Measurements from ENCODE around the gene AGR2. TPM values are rescaled to one million over a fixed set of nuclear protein-coding genes. Genes with fewer than 3 reads are reported as not detected.

AGR2 gene
- total and polyA plus RNA-seq, 2 of the 4 experiments (the other 2 are of a cell fraction): not detected

- no peak overlapping the region for H2AFZ ChIP-seq (replicated peaks; ENCODE audit: low read length, poor library complexity)
- no peaks in the 10 kb centered on the region for H3K9me1 ChIP-seq (ENCODE audit: insufficient read depth, low read length)
- H2BK20ac ChIP-seq (ENCODE audit: low read depth, low read length): no peak overlapping the region
- no peak overlapping the region for H2BK15ac ChIP-seq (ENCODE audit: low read depth, low read length)
- no peak overlapping the region for H4K91ac ChIP-seq (ENCODE audit: insufficient read depth, low read depth, low read length)
- H2AK9ac ChIP-seq (replicated peaks; ENCODE audit: low read depth, low read length, poor library complexity): no peak overlapping the region
- H3K27me3 ChIP-seq (ENCODE audit: control insufficient read depth, insufficient read depth, low read length): no peaks in the 10 kb centered on the region
- no peak overlapping the region for H3K4ac ChIP-seq (ENCODE audit: low read depth, low read length)
- ChIA-PET CTCF (interaction anchor here (1.5 kb wide), 1 partner anchor 10 kb away, joined by 3 read pairs; no protein-coding TSS in a partner anchor), POLR2A (ENCODE audit: unreplicated experiment) (interaction anchor here (0.5 kb wide), 1 partner anchor 506 kb away, joined by 4 read pairs; no protein-coding TSS in a partner anchor)
- no peak overlapping the region for H3K18ac ChIP-seq (ENCODE audit: low read depth, low read length)
- H3K23ac ChIP-seq (ENCODE audit: low read depth, low read length): no peak overlapping the region
- no TSS peak for BruUV-seq (replicated peaks)
- H2AK5ac ChIP-seq (ENCODE audit: low read depth, low read length): no peak overlapping the region
- H3K36me3 ChIP-seq (ENCODE audit: control insufficient read depth, insufficient read depth, low read length): no peaks in the 10 kb centered on the region
- no peak overlapping the region for H3K4me2 ChIP-seq (ENCODE audit: low read depth, low read length)
- in situ Hi-C loops (cut with MboI; ENCODE audit: low sequenced_read_pairs): no loop called here
- intact Hi-C loops (cut with micrococcal nuclease): no loop called here
- TF ChIP-seq SMC3 (IDR thresholded peaks at IDR 0.05; ENCODE audit: low read depth, low read length): no peak
- no peaks in the 10 kb centered on the region for H3K9me3 ChIP-seq (ENCODE audit: control insufficient read depth, insufficient read depth, low read length)
- no peak overlapping the region for H3K27ac ChIP-seq (ENCODE audit: insufficient read depth, low read length)
- H3K9ac ChIP-seq (ENCODE audit: low read depth, low read length): no peak overlapping the region
- no peak overlapping the region for H2BK120ac ChIP-seq (ENCODE audit: low read depth, low read length)
- H3K4me3 ChIP-seq (ENCODE audit: insufficient read depth, low read depth, low read length): no peak overlapping the region
- no peak overlapping the region for H4K8ac ChIP-seq (ENCODE audit: low read depth in 2 of 2, low read length in 2 of 2)
- H2BK5ac ChIP-seq (ENCODE audit: low read depth, low read length, poor library complexity, severe bottlenecking): no peak overlapping the region
- WGBS, 2 experiments (ENCODE audit: extremely low coverage in 2 of 2, insufficient read length in 1 of 2): no CpG with 5 or more reads among the region's 1 CpG
- H3K79me1 ChIP-seq (ENCODE audit: low read depth in 1 of 2, low read length in 2 of 2): no peaks in the 10 kb centered on the region
- H3K4me1 ChIP-seq (ENCODE audit: control insufficient read depth, insufficient read depth, low read length): no peaks in the 10 kb centered on the region
- no peak overlapping the region for H3K56ac ChIP-seq (ENCODE audit: extremely low read depth, insufficient read depth, low read length)
- H4K5ac ChIP-seq (ENCODE audit: low read depth, low read length): no peak overlapping the region
- ATAC-seq (ENCODE audit: low read depth): no peak
- no peak overlapping the region for H3K14ac ChIP-seq (replicated peaks; ENCODE audit: low read depth, low read length)
- DNase-seq: no peak
- H4K20me1 ChIP-seq (ENCODE audit: insufficient read depth, low read length): no peaks in the 10 kb centered on the region
- dilution Hi-C loops (cut with HindIII; ENCODE audit: low sequenced_read_pairs, unreplicated experiment): no loop called here
Observed at GRCh38 chr7:16780596-16780995, 24.2 kb downstream of the AGR2 start.
